NK-92 treated with Interleukin-12 subunit alpha and Interleukin-12 subunit beta, amount 100 ng/mL, for 24 hours (cell line): ENCODE data around the gene ZNF782.
"Not testable (repeated sequence)": the region's sequence is repeated elsewhere in the genome, so short reads cannot be mapped to it uniquely, and the experiment has no call there.

Experiments used
- DNase-seq: peaks from one replicate; lab custom pipeline; 2025; lab: John Stamatoyannopoulos, UW

Gene ZNF782

DNA sequence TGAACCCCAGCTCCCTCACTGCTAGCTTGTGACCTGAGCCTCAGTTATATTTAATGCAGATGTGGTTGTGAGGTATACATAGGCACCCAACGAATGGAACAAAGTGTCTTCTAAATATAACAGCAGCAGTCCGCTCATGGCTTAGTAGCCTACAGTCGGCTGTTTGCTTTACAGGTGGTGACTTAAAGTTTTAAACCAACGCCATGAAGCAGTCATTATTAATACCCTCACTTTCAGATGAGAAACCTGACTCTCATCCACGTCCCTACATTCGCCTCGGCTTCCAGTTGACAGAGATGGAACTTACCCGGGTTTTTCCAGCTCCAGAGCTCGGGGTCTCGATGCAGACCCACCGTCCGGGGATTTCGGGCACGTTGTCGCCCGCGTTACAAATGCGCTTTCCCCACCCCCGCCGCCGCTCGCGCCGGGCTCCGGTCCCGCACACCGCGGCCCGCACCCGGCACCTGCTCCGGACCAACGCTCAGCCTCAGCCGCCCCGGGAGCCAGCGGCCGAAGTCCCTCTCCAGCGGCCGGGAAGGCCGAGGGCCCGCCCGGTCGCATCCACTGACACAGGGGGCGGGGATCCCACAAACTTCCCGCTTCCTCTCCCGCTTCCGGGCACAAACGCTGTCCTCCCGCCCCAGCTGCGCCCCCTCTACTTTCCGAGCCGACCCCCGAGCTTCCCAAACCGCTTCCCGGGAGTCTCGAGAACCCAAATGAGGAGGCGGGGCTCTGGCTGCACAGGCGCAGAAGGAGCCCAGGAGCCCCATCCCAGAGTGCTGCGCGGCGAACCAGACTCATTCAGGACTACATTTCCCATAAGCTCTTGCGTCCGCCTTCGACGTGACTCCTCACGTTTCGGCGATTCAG, at the start of gene ZNF782:
TSS of gene ZNF782 (minus strand) at position 734 of the 870 bp plus-strand sequence. CDS start 2,553 bp downstream, outside the sequence.
- peak; percentile 76 for DNase-seq

GRCh38 chr9:96900010-96900409, 45.7 kb upstream of the ZNF782 start:
- DNase-seq, result not testable (repeated sequence)

- no peak for DNase-seq
Observed at GRCh38 chr9:96892131-96892530, 37.8 kb upstream of the ZNF782 start.

DNA sequence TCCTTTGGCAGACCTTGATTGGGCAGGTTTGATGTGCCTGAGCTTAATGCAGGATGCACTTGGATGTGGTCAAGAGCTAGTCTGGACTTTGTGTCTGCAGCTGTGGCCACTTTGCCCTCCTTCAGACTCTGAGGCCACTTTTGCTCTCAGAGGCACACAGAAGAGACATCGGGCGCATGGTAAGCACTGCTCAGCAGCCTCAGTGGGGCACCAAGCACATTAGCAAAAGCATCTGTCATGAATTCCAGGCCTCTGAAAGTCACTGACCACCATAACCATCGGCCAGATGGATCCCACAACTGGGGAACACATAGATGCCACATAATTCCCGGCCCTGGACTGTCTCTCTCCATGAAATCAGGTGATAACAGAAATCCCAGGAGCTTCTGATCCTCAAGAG, 34.3 kb upstream of the ZNF782 start:
- DNase-seq, result no peak

DNA sequence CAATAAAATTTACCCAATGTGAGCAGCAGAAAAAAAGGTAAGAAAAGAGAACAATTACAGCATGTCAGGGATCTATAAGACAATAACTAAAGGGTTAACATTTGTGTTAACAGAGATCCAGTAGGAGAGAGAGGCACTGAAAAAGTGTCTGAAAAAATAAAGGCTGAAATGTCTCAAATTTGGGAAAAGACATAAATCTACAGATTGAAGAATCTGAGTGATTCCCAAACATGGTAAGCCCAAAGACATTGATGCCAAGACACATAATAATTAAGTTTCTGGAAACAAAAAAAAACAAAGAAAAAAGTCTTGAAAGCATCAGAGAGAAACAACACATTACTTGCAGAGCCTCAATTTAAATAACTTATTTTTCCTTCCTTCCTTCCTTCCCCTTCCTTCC, 31.1 kb upstream of the ZNF782 start:
- no peak for DNase-seq

- DNase-seq, result no peak
Observed at GRCh38 chr9:96884443-96884842, 30.1 kb upstream of the ZNF782 start.

DNA sequence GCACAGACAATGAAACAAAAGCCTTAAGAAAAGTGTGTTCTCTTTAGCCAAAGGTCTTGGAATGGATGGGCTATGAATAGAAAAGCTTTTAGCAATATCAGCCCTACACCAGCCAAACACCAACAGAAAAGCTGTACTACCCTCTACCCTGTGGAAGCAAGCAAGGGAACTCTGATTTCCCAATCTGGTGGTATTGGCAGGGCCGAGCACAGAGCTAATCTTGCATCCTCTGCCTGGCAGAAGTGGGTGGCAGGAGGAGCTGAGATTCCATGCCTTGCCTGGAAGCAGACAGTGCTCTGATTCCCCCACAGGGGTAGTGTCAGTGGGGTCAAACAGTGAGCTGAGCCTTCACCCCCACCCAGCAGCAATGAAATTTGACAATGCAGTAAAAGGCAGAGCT, 29.6 kb upstream of the ZNF782 start:
- DNase-seq, result no peak

- no peak for DNase-seq
Observed at GRCh38 chr9:96877269-96877668, 23.0 kb upstream of the ZNF782 start.

DNA sequence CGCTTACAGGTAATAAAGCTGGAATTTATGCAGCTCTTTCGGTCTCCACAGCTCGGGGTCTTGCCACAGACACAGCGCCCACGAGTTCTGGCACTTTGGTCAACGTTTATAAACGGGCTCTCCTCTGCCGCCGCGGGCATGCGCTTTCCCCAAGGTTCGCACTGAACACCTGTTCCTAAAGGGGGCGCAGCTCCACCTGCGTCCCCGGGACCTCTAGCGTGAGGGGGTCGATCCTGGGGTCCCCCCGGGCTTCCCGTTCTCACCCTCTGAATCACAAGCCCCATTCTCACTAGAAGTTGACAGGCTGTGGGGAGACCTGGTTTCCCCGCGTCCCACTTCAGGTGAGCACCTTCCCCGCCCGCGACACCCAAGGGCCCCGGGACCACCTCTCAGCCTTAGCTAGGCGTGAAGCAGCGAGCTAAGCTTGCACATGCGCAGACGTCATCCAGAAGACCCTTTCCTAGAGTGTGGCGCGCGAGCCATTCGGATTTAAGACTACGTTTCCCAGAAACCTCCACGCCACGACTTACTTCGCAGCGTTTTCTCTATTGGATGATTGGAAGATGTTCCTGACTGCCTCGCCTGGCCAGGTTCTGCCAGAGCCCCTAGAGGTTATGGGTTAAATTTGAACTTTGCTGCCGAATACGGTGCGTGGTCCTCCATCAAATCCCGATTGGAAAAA, 21.3 kb upstream of the ZNF782 start:
- no peak for DNase-seq

GRCh38 chr9:96874947-96875460, 20.7 kb upstream of the ZNF782 start:
- DNase-seq, result no peak

GRCh38 chr9:96874201-96874785, 20.0 kb upstream of the ZNF782 start:
- DNase-seq, result no peak

DNA sequence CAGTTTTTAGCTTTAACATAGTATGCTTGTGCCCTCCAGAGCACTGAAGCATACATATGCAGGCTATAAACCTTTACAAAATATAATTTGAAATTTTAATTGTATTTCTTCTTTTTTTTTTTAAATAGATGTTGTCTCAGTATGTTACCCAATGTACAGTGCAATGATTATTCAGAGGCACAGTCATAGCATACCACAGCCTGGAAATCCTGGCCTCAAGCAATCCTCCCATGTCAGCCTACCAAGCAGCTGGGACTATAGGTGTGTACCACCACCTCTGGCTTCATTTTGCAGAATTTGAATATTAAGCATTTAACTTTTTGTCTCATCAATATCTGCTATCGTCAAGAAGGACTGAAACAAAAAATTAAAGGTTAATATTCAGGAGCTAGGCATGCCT, 16.9 kb upstream of the ZNF782 start:
- no peak for DNase-seq

DNA sequence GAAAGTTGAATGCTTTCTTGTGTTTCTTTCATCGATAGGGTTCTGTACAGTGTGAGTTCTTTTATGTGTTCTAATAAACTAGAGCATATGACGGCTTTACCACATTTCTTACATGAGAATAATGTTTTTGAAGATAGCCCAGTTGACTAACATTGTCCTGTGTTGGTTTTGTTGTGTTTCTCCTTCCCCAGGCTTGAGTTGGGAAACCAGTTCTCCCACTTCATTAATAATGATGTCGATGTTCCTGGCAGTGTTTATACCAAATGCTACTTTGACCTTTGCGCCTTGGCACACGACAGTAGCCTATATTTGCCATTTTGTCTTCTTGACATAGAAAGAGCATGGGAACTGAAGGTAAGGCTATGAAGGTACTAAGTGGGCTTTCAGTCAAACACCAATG, 14.4 kb upstream of the ZNF782 start:
- no peak for DNase-seq

DNA sequence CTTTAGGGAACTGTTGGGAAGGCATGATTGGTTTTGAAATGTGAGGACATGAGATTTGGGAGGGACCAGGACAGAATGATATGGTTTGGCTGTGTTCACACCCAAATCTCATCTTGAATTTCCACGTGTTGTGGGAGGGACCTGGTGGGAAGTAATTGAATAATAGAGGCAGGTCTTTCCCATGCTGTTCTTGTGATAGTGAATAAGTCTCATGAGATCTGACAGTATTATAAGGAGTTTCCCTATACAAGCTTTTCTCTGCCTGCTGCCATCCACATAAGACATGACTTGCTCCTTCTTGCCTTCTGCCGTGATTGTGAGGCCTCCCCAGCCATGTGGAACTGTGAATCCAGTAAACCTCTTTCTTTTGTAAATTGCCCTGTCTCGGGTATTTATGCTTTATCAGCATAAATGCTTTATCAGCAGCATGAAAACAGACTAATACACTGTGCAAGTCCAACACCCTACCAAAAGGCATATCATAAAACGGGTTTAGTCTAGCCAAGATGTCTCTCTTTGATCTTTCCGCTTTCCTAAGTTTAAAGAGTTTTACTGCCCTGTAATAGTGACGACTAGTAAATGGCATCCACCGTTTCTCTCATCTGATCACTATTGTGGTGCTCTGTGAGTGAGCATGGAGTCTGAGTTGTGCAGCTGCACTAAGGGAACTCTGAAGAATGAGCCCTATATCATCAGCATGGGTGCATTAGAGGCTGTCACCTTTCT, 12.9 kb upstream of the ZNF782 start:
- DNase-seq, result no peak

- not testable (repeated sequence) for DNase-seq
Observed at GRCh38 chr9:96865240-96865639, 10.9 kb upstream of the ZNF782 start.

DNA sequence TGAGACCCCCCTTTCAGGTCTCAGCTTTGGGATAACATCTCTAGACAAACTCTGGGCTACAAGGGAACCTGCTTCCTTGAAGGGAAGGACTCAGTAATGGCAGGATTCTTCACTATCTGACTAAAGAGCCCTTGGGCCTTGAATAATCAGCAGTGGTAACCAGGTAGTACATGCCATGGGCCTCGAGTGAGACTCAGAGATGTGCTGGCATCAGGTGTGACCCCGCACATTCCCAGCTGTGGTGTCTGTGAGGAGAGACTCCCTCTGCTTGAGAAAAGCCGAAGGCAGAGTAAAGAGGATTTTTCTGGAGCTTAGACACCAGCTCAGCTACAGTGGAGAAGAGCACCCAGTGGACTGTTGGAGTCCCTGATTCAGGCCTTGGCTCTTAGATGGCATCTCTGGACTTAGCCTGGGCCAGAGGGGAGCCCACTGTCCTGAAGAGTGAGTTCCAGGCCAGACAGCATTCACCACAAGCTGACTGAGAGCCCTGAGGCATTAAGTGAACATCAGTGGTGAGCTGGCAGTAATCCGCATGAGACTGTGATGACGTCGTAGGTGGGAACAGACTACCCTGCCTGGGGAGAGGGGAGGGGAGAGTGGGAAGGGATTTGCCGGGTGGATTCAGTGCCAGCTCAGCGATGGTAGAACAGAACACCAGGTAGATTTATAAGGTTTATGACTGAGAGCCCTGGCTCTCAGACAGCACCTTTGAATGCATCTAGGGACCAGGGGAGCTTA, 5.3 kb upstream of the ZNF782 start:
- DNase-seq, result no peak

GRCh38 chr9:96858670-96859069, 4.4 kb upstream of the ZNF782 start:
- no peak for DNase-seq

DNA sequence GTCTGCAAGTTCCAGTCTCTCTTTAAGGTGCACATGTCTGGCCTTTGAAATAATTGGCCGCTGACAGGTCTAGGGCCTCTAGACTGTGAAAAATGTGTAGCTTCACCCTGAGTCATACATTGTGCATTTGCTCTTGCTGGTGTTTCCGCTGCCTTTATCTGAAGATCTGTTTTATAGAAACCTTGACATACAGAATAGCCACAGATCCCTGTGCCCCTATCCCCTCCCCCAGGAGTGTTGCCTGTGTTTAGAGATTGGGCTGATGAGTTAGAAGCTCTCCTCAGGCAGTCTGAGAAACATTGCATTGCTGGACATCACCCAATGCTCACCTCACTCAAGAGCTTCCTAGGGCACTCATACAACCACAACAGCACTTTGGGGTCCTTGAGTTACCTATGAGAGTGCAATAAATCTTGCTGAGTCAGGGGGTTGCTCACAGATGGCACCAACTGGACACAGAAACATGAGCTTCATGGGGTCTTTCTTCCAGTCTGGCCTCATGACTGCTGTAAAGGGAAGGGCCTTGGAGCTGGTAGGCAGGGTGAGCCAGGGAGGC, 3.8 kb upstream of the ZNF782 start:
- no peak for DNase-seq

GRCh38 chr9:96856363-96857286, 2.3 kb upstream of the ZNF782 start:
- peak; percentile 12 for DNase-seq
